ENCODE measurements around the gene SLITRK3. TPM values are rescaled to one million over a fixed set of nuclear protein-coding genes. Genes with fewer than 3 reads are reported as not detected.

Gene SLITRK3
- not detected for total RNA-seq
- not detected for polyA plus RNA-seq
- not detected for total RNA-seq

GRCh38 chr3:165195640-165196576 lies at the start of gene SLITRK3:
SLITRK3 (minus strand) TSS chr3:165196384; CDS start chr3:165190830, 5,554 bp downstream.
- peaks cover 0 to 10% (median 0%) of the 10 kb centered on the region in 11 donors for H3K9me3 Mint-ChIP-seq
- peaks cover 5 to 32% (median 18%) of the 10 kb centered on the region in 7 donors for H3K4me1 Mint-ChIP-seq
- H3K4me3 Mint-ChIP-seq, result peak within 1 kb of the TSS; percentile 1 to 78 (median 55)
- Histone ChIP-seq H3K27ac (ENCODE audit: low read depth, low read length) (no peak within 1 kb of the TSS), H3K4me3 (ENCODE audit: low read length) (no peak within 1 kb of the TSS), H3K4me1 (ENCODE audit: control insufficient read depth in 2 of 2, insufficient read depth in 2 of 2, low read length in 2 of 2) (no peaks in the 10 kb centered on the region), H3K9me3 (ENCODE audit: control insufficient read depth in 2 of 3, low read length in 3 of 3) (no peaks in the 10 kb centered on the region), H3K36me3 (ENCODE audit: control insufficient read depth in 2 of 3, insufficient read depth in 3 of 3, low read length in 3 of 3) (no peaks in the 10 kb centered on the region), H3K27me3 (ENCODE audit: control insufficient read depth in 2 of 2, insufficient read depth in 2 of 2, low read length in 2 of 2) (peaks cover 3 to 8% of the 10 kb centered on the region in 2 donors)
- peaks cover 0 to 12% (median 2%) of the 10 kb centered on the region in 5 donors for H3K36me3 Mint-ChIP-seq
- intact Hi-C loops (cut with micrococcal nuclease), result no loop called here
- DNase-seq, result no peak
- POLR2A ChIA-PET, result no interaction called here
- no peak for ATAC-seq
- peak within 1 kb of the TSS in 2 of 9 donors; percentile 2 to 33 for H3K27ac Mint-ChIP-seq
- H3K27me3 Mint-ChIP-seq, result peaks cover 55 to 67% (median 65%) of the 10 kb centered on the region in 5 donors
- CTCF ChIA-PET, result no interaction called here

GRCh38 chr3:165243597-165243996 lies 47.4 kb upstream of the SLITRK3 start:
- Mint-ChIP-seq H3K36me3 (no peaks in the 10 kb centered on the region), H3K27me3 (no peaks in the 10 kb centered on the region), H3K4me1 (no peaks in the 10 kb centered on the region), H3K9me3 (peaks cover 0 to 13% (median 2%) of the 10 kb centered on the region in 11 donors), H3K27ac (no peak overlapping the region), H3K4me3 (no peak overlapping the region)
- Histone ChIP-seq H3K36me3 (ENCODE audit: control insufficient read depth in 2 of 3, insufficient read depth in 3 of 3, low read length in 3 of 3) (no peaks in the 10 kb centered on the region), H3K4me3 (ENCODE audit: low read length) (no peak overlapping the region), H3K9me3 (ENCODE audit: control insufficient read depth in 2 of 3, low read length in 3 of 3) (no peaks in the 10 kb centered on the region), H3K27ac (ENCODE audit: low read depth, low read length) (no peak overlapping the region), H3K27me3 (ENCODE audit: control insufficient read depth in 2 of 2, insufficient read depth in 2 of 2, low read length in 2 of 2) (no peaks in the 10 kb centered on the region), H3K4me1 (ENCODE audit: control insufficient read depth in 2 of 2, insufficient read depth in 2 of 2, low read length in 2 of 2) (no peaks in the 10 kb centered on the region)
- CTCF ChIA-PET, result no interaction called here
- intact Hi-C loops (cut with micrococcal nuclease), result no loop called here
- DNase-seq (no peak), ATAC-seq (no peak)
- POLR2A ChIA-PET, result no interaction called here

GRCh38 chr3:165233501-165234195 lies 37.5 kb upstream of the SLITRK3 start:
- Mint-ChIP-seq H3K9me3 (no peaks in the 10 kb centered on the region), H3K27me3 (no peaks in the 10 kb centered on the region), H3K27ac (no peak overlapping the region), H3K4me1 (no peaks in the 10 kb centered on the region), H3K4me3 (no peak overlapping the region), H3K36me3 (no peaks in the 10 kb centered on the region)
- DNase-seq (no peak), ATAC-seq (no peak)
- Histone ChIP-seq H3K36me3 (ENCODE audit: control insufficient read depth in 2 of 3, insufficient read depth in 3 of 3, low read length in 3 of 3) (no peaks in the 10 kb centered on the region), H3K4me1 (ENCODE audit: control insufficient read depth in 2 of 2, insufficient read depth in 2 of 2, low read length in 2 of 2) (no peaks in the 10 kb centered on the region), H3K27ac (ENCODE audit: low read depth, low read length) (no peak overlapping the region), H3K4me3 (ENCODE audit: low read length) (no peak overlapping the region), H3K9me3 (ENCODE audit: control insufficient read depth in 2 of 3, low read length in 3 of 3) (no peaks in the 10 kb centered on the region), H3K27me3 (ENCODE audit: control insufficient read depth in 2 of 2, insufficient read depth in 2 of 2, low read length in 2 of 2) (no peaks in the 10 kb centered on the region)
- POLR2A ChIA-PET, result no interaction called here
- CTCF ChIA-PET, result no interaction called here
- intact Hi-C loops (cut with micrococcal nuclease), result no loop called here

- Mint-ChIP-seq H3K27ac (no peak overlapping the region), H3K9me3 (peaks cover 0 to 5% (median 0%) of the 10 kb centered on the region in 11 donors), H3K4me3 (no peak overlapping the region), H3K4me1 (no peaks in the 10 kb centered on the region), H3K27me3 (no peaks in the 10 kb centered on the region), H3K36me3 (peaks cover 0 to 4% (median 0%) of the 10 kb centered on the region in 5 donors)
- POLR2A ChIA-PET, result interaction anchor here (0.5 kb wide), 1 partner anchor 38 kb away, joined by 3 read pairs; no protein-coding TSS in a partner anchor
- CTCF ChIA-PET, result no interaction called here
- H3K27me3 ChIP-seq (ENCODE audit: control insufficient read depth in 2 of 2, insufficient read depth in 2 of 2, low read length in 2 of 2), result no peaks in the 10 kb centered on the region
- H3K4me1 ChIP-seq (ENCODE audit: control insufficient read depth in 2 of 2, insufficient read depth in 2 of 2, low read length in 2 of 2), result no peaks in the 10 kb centered on the region
- intact Hi-C loops (cut with micrococcal nuclease), result no loop called here
- DNase-seq (no peak), ATAC-seq (no peak)
- no peaks in the 10 kb centered on the region for H3K9me3 ChIP-seq (ENCODE audit: control insufficient read depth in 2 of 3, low read length in 3 of 3)
- no peak overlapping the region for H3K4me3 ChIP-seq (ENCODE audit: low read length)
- no peaks in the 10 kb centered on the region for H3K36me3 ChIP-seq (ENCODE audit: control insufficient read depth in 2 of 3, insufficient read depth in 3 of 3, low read length in 3 of 3)
- no peak overlapping the region for H3K27ac ChIP-seq (ENCODE audit: low read depth, low read length)
Measured at GRCh38 chr3:165225604-165226003, 29.4 kb upstream of the SLITRK3 start.

- Histone ChIP-seq H3K4me1 (ENCODE audit: control insufficient read depth in 2 of 2, insufficient read depth in 2 of 2, low read length in 2 of 2) (no peaks in the 10 kb centered on the region), H3K4me3 (ENCODE audit: low read length) (no peak overlapping the region), H3K27ac (ENCODE audit: low read depth, low read length) (no peak overlapping the region), H3K36me3 (ENCODE audit: control insufficient read depth in 2 of 3, insufficient read depth in 3 of 3, low read length in 3 of 3) (no peaks in the 10 kb centered on the region), H3K27me3 (ENCODE audit: control insufficient read depth in 2 of 2, insufficient read depth in 2 of 2, low read length in 2 of 2) (no peaks in the 10 kb centered on the region), H3K9me3 (ENCODE audit: control insufficient read depth in 2 of 3, low read length in 3 of 3) (no peaks in the 10 kb centered on the region)
- Mint-ChIP-seq H3K36me3 (no peaks in the 10 kb centered on the region), H3K27me3 (no peaks in the 10 kb centered on the region), H3K4me3 (no peak overlapping the region), H3K27ac (no peak overlapping the region), H3K4me1 (no peaks in the 10 kb centered on the region), H3K9me3 (peaks cover 0 to 8% (median 2%) of the 10 kb centered on the region in 11 donors)
- ChIA-PET POLR2A (no interaction called here), CTCF (no interaction called here)
- DNase-seq (no peak), ATAC-seq (no peak)
- intact Hi-C loops (cut with micrococcal nuclease), result no loop called here
Measured at GRCh38 chr3:165217739-165218138, 21.6 kb upstream of the SLITRK3 start.

GRCh38 chr3:165212580-165212979 lies 16.4 kb upstream of the SLITRK3 start:
- ChIA-PET POLR2A (no interaction called here), CTCF (no interaction called here)
- Histone ChIP-seq H3K4me3 (ENCODE audit: low read length) (no peak overlapping the region), H3K9me3 (ENCODE audit: control insufficient read depth in 2 of 3, low read length in 3 of 3) (no peaks in the 10 kb centered on the region), H3K4me1 (ENCODE audit: control insufficient read depth in 2 of 2, insufficient read depth in 2 of 2, low read length in 2 of 2) (no peaks in the 10 kb centered on the region), H3K27ac (ENCODE audit: low read depth, low read length) (no peak overlapping the region), H3K36me3 (ENCODE audit: control insufficient read depth in 2 of 3, insufficient read depth in 3 of 3, low read length in 3 of 3) (no peaks in the 10 kb centered on the region), H3K27me3 (ENCODE audit: control insufficient read depth in 2 of 2, insufficient read depth in 2 of 2, low read length in 2 of 2) (no peaks in the 10 kb centered on the region)
- peaks cover 0 to 4% (median 0%) of the 10 kb centered on the region in 5 donors for H3K27me3 Mint-ChIP-seq
- DNase-seq, result no peak
- no peak overlapping the region for H3K4me3 Mint-ChIP-seq
- no peaks in the 10 kb centered on the region for H3K36me3 Mint-ChIP-seq
- H3K4me1 Mint-ChIP-seq, result no peaks in the 10 kb centered on the region
- no peak for ATAC-seq
- intact Hi-C loops (cut with micrococcal nuclease), result no loop called here
- no peak overlapping the region for H3K27ac Mint-ChIP-seq
- H3K9me3 Mint-ChIP-seq, result peaks cover 0 to 3% (median 0%) of the 10 kb centered on the region in 11 donors

Data from naive thymus-derived CD4-positive, alpha-beta T cell (primary cell).